Activated CD8-positive, alpha-beta memory T cell treated with anti-CD3 and anti-CD28 coated beads, Interleukin-2, amount 50 U/mL, for 24 hours (primary cell): ENCODE measurements around the gene ST3GAL4.

Experiments
- DNase-seq: peaks from one replicate; pipeline ENCODE4 v3.0.0-alpha.2; 2020; ENCODE audit errors: extremely low read depth

The ST3GAL4 gene

GRCh38 chr11:126424471-126425039 lies 69.1 kb downstream of the ST3GAL4 start:
- DNase-seq: no peak

- DNase-seq: no peak
These were observed 70.6 kb downstream of the ST3GAL4 start for GRCh38 chr11:126426106-126426505.

GRCh38 chr11:126426820-126427749 lies 71.6 kb downstream of the ST3GAL4 start:
- DNase-seq: no peak

GRCh38 chr11:126430581-126431335 lies 75.3 kb downstream of the ST3GAL4 start:
- DNase-seq: no peak

- DNase-seq: no peak
These were observed 76.0 kb downstream of the ST3GAL4 start for GRCh38 chr11:126431401-126432064.

GRCh38 chr11:126432065-126432461 lies 76.6 kb downstream of the ST3GAL4 start:
- no peak for DNase-seq

- no peak for DNase-seq
These were observed 77.0 kb downstream of the ST3GAL4 start for GRCh38 chr11:126432525-126432924.

- no peak for DNase-seq
These were observed 77.9 kb downstream of the ST3GAL4 start for GRCh38 chr11:126433244-126433846.

- no peak for DNase-seq
These were observed 78.8 kb downstream of the ST3GAL4 start for GRCh38 chr11:126433989-126434949.

- DNase-seq: no peak
These were observed 79.5 kb downstream of the ST3GAL4 start for GRCh38 chr11:126434950-126435335.

GRCh38 chr11:126436209-126436755 lies 80.8 kb downstream of the ST3GAL4 start:
- no peak for DNase-seq

- no peak for DNase-seq
These were observed 82.2 kb downstream of the ST3GAL4 start for GRCh38 chr11:126437731-126438130.

- DNase-seq: no peak
These were observed 82.8 kb downstream of the ST3GAL4 start for GRCh38 chr11:126438272-126438671.

- DNase-seq: no peak
These were observed 83.2 kb downstream of the ST3GAL4 start for GRCh38 chr11:126438691-126439090.

GRCh38 chr11:126440276-126440675 lies 84.8 kb downstream of the ST3GAL4 start:
- no peak for DNase-seq

- DNase-seq: peak; percentile 25
These were observed 85.5 kb downstream of the ST3GAL4 start for GRCh38 chr11:126440792-126441514.

GRCh38 chr11:126443120-126443519 lies 87.6 kb downstream of the ST3GAL4 start:
- no peak for DNase-seq

GRCh38 chr11:126444072-126444471 lies 88.6 kb downstream of the ST3GAL4 start:
- no peak for DNase-seq

GRCh38 chr11:126446581-126446980 lies 91.1 kb downstream of the ST3GAL4 start:
- DNase-seq: no peak
